Panc1 (cell line): Measurements from ENCODE around the gene STK39.

ENCODE experiments used
- POLR2AphosphoS5 ChIP-seq: IDR thresholded peaks from 2 replicates; pipeline ENCODE4 v1.6.1; 2012; ENCODE audit warnings: mild to moderate bottlenecking, low read depth, low read length, moderate library complexity
- REST ChIP-seq, 2 experiments: IDR thresholded peaks; 2 replicates each; pipeline ENCODE4 v1.6.1; 2011 to 2012; ENCODE audit warnings: low read depth in 2 of 2, control low read depth in 1 of 2, low read length in 1 of 2, mild to moderate bottlenecking in 1 of 2, moderate library complexity in 1 of 2; ENCODE audit not compliant: insufficient read depth in 1 of 2
- SIN3A ChIP-seq: IDR thresholded peaks from 2 replicates; pipeline ENCODE4 v1.6.1; 2012; ENCODE audit warnings: low read depth, mild to moderate bottlenecking, low read length, moderate library complexity, borderline replicate concordance; ENCODE audit not compliant: insufficient read depth
- TF ChIP-seq, protein P1 (sequence below): fragments of 450-650 bp; IDR thresholded peaks from 2 replicates; pipeline ENCODE4 v1.5.1; 2017; ENCODE audit warnings: mild to moderate bottlenecking

- TF ChIP-seq, protein P1, sequence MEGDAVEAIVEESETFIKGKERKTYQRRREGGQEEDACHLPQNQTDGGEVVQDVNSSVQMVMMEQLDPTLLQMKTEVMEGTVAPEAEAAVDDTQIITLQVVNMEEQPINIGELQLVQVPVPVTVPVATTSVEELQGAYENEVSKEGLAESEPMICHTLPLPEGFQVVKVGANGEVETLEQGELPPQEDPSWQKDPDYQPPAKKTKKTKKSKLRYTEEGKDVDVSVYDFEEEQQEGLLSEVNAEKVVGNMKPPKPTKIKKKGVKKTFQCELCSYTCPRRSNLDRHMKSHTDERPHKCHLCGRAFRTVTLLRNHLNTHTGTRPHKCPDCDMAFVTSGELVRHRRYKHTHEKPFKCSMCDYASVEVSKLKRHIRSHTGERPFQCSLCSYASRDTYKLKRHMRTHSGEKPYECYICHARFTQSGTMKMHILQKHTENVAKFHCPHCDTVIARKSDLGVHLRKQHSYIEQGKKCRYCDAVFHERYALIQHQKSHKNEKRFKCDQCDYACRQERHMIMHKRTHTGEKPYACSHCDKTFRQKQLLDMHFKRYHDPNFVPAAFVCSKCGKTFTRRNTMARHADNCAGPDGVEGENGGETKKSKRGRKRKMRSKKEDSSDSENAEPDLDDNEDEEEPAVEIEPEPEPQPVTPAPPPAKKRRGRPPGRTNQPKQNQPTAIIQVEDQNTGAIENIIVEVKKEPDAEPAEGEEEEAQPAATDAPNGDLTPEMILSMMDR: no peak
- TF ChIP-seq REST (IDR thresholded peaks at IDR 0.05; ENCODE audit: insufficient read depth in 1 of 2, low read depth in 2 of 2, low read length in 1 of 2) (no peak), POLR2AphosphoS5 (no peak), SIN3A (no peak)
These were observed 212.8 kb downstream of the STK39 start for GRCh38 chr2:168034616-168035015.
